HCT116 (cell line): ENCODE measurements around the gene HOXB13. TPM values are rescaled to one million over a fixed set of nuclear protein-coding genes. Genes with fewer than 3 reads are reported as not detected.

Experiments
- ATAC-seq: fragments of 200-7000 bp; cut with Tn5 transposase; 2 replicates; pipeline ENCODE4 v1.9.1; 2020; ENCODE audit warnings: mild to moderate bottlenecking, moderate library complexity
- BruUV-seq: library from RNA; stranded (reverse); fragments of 400-500 nt; replicated peaks from 2 replicates; lab custom pipeline; 2021; lab: Mats Ljungman, UMichigan
- CTCF ChIA-PET: fragments of 300-600 bp; sonication (Branson Sonifier 250); formaldehyde crosslinking; loops from one replicate; lab custom pipeline; 2021; ENCODE audit warnings: antibody characterized with exemption; lab: Charles Lee
- POLR2A ChIA-PET: fragments of 300-600, 350-600 bp; sonication (Branson Sonifier 250); formaldehyde crosslinking; loops from one replicate; lab custom pipeline; 2021; ENCODE audit warnings: antibody characterized with exemption; lab: Charles Lee
- RAD21 ChIA-PET, 2 experiments: fragments of 300-600 bp; sonication (Branson Sonifier 250); formaldehyde crosslinking; loops; one replicate each; lab custom pipeline; 2023; ENCODE audit warnings: low total read pairs in 2 of 2; ENCODE audit not compliant: uncharacterized antibody in 2 of 2, unreplicated experiment in 2 of 2, low non-redundant PET in 1 of 2; lab: Charles Lee
- DNase-seq: peaks from one replicate; pipeline ENCODE4 v3.0.0-alpha.2; 2010; ENCODE audit warnings: low read depth, low spot score
- H2AFZ ChIP-seq: fragments of 200-600 bp; shearing (Covaris generic), sonication (generic); 2 replicates; pipeline ENCODE4 v1.6.1; 2017; ENCODE audit warnings: low read depth, mixed run types, mixed read lengths, antibody characterized with exemption, low read length; ENCODE audit not compliant: poor library complexity, severe bottlenecking
- H3K27ac ChIP-seq: 2 replicates; pipeline ENCODE4 v1.5.1; 2012; ENCODE audit warnings: low read depth, low read length
- H3K27me3 ChIP-seq: fragments of 200-600 bp; sonication (generic); 2 replicates; pipeline ENCODE4 v1.6.1; 2016; ENCODE audit warnings: mixed run types, low read length, mixed read lengths; ENCODE audit not compliant: insufficient read depth
- H3K36me3 ChIP-seq, 2 experiments: fragments of 200-500 bp in 1 of 2; fragments of 200-600 bp in 1 of 2; sonication (Bioruptor generic) in 1 of 2; sonication (generic) in 1 of 2; 2 replicates each; pipeline versions ENCODE4 v1.5.1 to v1.6.1; 2014 to 2016; ENCODE audit warnings: low read length in 2 of 2, inconsistent platforms in 1 of 2, mixed read lengths in 1 of 2, mixed run types in 1 of 2; ENCODE audit not compliant: insufficient read depth in 2 of 2, control insufficient read depth in 1 of 2
- H3K4me1 ChIP-seq, 2 experiments: fragments of 200-600 bp in 1 of 2; sonication (generic) in 1 of 2; 2 replicates each; pipeline versions ENCODE4 v1.5.1 to v1.6.1; 2012 to 2017; ENCODE audit warnings: low read length in 2 of 2, inconsistent platforms in 1 of 2, mild to moderate bottlenecking in 1 of 2, mixed read lengths in 1 of 2, mixed run types in 1 of 2, moderate library complexity in 1 of 2; ENCODE audit not compliant: insufficient read depth in 2 of 2, control insufficient read depth in 1 of 2
- H3K4me2 ChIP-seq: fragments of 200-600 bp; sonication (generic); 2 replicates; pipeline ENCODE4 v1.6.1; 2017; ENCODE audit warnings: mixed run types, low read length, mixed read lengths
- H3K4me3 ChIP-seq, 2 experiments: fragments of 200-600 bp in 1 of 2; sonication (generic) in 1 of 2; replicated peaks in 1 of 2; 2 replicates each; pipeline ENCODE4 v1.5.1; 2011 to 2016; ENCODE audit warnings: low read length in 2 of 2, control low read depth in 1 of 2, low read depth in 1 of 2, mild to moderate bottlenecking in 1 of 2, mixed read lengths in 1 of 2, mixed run types in 1 of 2
- H3K79me2 ChIP-seq: fragments of 200-600 bp; sonication (generic); 2 replicates; pipeline ENCODE4 v1.6.1; 2017; ENCODE audit warnings: mild to moderate bottlenecking, mixed run types, low read length, moderate library complexity, mixed read lengths; ENCODE audit not compliant: insufficient read depth
- H3K9ac ChIP-seq: fragments of 200-600 bp; sonication (generic); 2 replicates; pipeline ENCODE4 v1.6.1; 2016; ENCODE audit warnings: low read length, mixed read lengths
- H3K9me2 ChIP-seq: fragments of 200-600 bp; sonication (generic), shearing (Covaris generic); 2 replicates; pipeline ENCODE4 v1.6.1; 2017; ENCODE audit warnings: mixed run types, mild to moderate bottlenecking, moderate library complexity; ENCODE audit not compliant: insufficient read depth
- H3K9me3 ChIP-seq, 2 experiments: fragments of 200-500 bp in 1 of 2; fragments of 200-600 bp in 1 of 2; sonication (Bioruptor generic) in 1 of 2; sonication (generic) in 1 of 2; 2 replicates each; pipeline ENCODE4 v1.6.1; 2014 to 2017; ENCODE audit warnings: low read length in 2 of 2, mixed read lengths in 2 of 2, inconsistent platforms in 1 of 2, low read depth in 1 of 2, mild to moderate bottlenecking in 1 of 2, mixed run types in 1 of 2, moderate library complexity in 1 of 2; ENCODE audit not compliant: control insufficient read depth in 1 of 2, insufficient read depth in 1 of 2
- H4K20me1 ChIP-seq: fragments of 200-600 bp; sonication (generic), shearing (Covaris generic); 2 replicates; pipeline ENCODE4 v1.6.1; 2017; ENCODE audit warnings: mixed run types, mild to moderate bottlenecking, moderate library complexity; ENCODE audit not compliant: insufficient read depth
- CEBPB ChIP-seq: IDR thresholded peaks from 2 replicates; pipeline ENCODE4 v1.6.1; 2012; ENCODE audit warnings: low read depth
- EZH2 ChIP-seq: fragments of 200-600 bp; sonication (generic); IDR thresholded peaks from 2 replicates; pipeline ENCODE4 v1.6.1; 2017; ENCODE audit warnings: antibody characterized with exemption, mixed run types
- EZH2phosphoT487 ChIP-seq: fragments of 200-600 bp; IDR thresholded peaks from 2 replicates; pipeline ENCODE4 v1.6.1; 2018; ENCODE audit warnings: antibody characterized with exemption, borderline replicate concordance
- JUND ChIP-seq: IDR thresholded peaks from 2 replicates; pipeline ENCODE4 v1.6.1; 2012
- POLR2A ChIP-seq: IDR thresholded peaks from 2 replicates; pipeline ENCODE4 v1.7.0; 2011; ENCODE audit warnings: borderline replicate concordance; ENCODE audit not compliant: insufficient read depth, insufficient read length; ENCODE audit errors: extremely low read depth
- SP1 ChIP-seq: IDR thresholded peaks from 2 replicates; pipeline ENCODE4 v1.6.1; 2012; ENCODE audit warnings: low read depth
- SRF ChIP-seq: IDR thresholded peaks from 2 replicates; pipeline ENCODE4 v1.6.1; 2012; ENCODE audit warnings: low read depth
- TCF7L2 ChIP-seq: IDR thresholded peaks from 2 replicates; pipeline ENCODE4 v1.7.0; 2011; ENCODE audit warnings: borderline replicate concordance, inconsistent platforms; ENCODE audit not compliant: insufficient read depth, insufficient read length; ENCODE audit errors: extremely low read depth
- YY1 ChIP-seq: IDR thresholded peaks from 2 replicates; pipeline ENCODE4 v1.6.1; 2011; ENCODE audit warnings: low read length, low read depth, moderate library complexity, mild to moderate bottlenecking; ENCODE audit not compliant: insufficient replicate concordance; ENCODE audit errors: extremely low read depth
- intact Hi-C: fragments of 100-400 bp; cut with micrococcal nuclease; formaldehyde crosslinking; loops from 2 replicates; pipeline ENCODE4 v1.10.0; 2022
- total RNA-seq: library from RNA; stranded (reverse); gene quantifications from one replicate; pipeline ENCODE4 v1.2.1, GENCODE V29; 2021; ENCODE audit not compliant: unreplicated experiment
- TF ChIP-seq, protein P1 (sequence below): IDR thresholded peaks from 2 replicates; pipeline ENCODE4 v1.6.1; 2011; ENCODE audit warnings: mild to moderate bottlenecking, low read length, moderate library complexity; ENCODE audit not compliant: insufficient replicate concordance; ENCODE audit errors: extremely low read depth
- TF ChIP-seq, protein P2 (sequence below): IDR thresholded peaks from 2 replicates; pipeline ENCODE4 v1.6.1; 2012
- TF ChIP-seq, protein P3 (sequence below), 3 experiments: fragments of 200-600 bp in 1 of 3; sonication (generic) in 1 of 3; IDR thresholded peaks in 2 of 3; conservative IDR thresholded peaks in 1 of 3; 2 replicates each; pipeline ENCODE4 v1.5.1; 2012 to 2017; ENCODE audit warnings: low read depth in 2 of 3, low read length in 2 of 3, antibody characterized with exemption in 1 of 3, borderline replicate concordance in 1 of 3, control low read depth in 1 of 3, mild to moderate bottlenecking in 1 of 3, mixed read lengths in 1 of 3, mixed run types in 1 of 3, moderate library complexity in 1 of 3; ENCODE audit not compliant: insufficient read depth in 1 of 3

The HOXB13 gene
- total RNA-seq, 1 experiment from 2014 or later: 7.8 TPM

DNA sequence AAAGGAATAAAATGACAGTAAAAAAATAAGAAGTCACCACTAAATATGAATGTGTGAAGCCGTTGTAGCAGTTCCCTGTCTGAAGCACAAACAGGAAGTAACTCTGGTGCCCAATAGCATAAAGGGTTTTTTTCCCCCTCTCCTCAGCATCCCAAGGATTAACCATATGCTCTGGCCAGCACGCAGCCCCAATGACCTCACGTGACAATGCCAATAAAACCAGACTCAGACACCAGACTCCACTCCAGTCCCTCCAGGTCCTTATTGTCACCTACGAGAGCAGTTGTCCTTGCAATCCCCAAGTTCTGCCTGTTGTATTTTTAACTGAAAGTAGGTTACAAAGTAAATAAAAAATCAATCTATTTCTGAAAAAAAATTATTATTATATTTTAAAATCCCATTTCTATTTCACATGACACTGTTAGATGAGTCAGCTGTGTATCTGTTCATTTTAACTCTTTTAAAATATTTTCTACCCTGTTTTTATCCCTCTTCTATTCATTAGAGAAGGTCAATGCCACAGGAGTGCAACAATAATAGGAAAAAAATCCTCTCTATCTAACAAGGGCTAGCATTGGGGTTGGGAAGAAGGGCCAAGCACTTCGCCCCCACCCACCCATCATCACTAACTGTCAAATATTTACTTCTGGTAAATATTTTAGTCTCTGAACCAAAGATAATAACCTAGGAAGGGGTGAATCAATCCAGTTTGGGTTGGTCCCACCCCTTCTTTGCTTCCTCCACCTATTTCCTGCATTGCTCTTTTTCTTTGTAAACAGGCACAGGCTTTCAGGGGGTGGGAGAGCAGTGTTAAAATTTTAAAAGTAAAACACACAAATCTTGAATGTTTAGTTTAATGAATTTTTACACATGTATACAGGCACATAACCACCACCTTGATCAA is 12.8 kb downstream of the HOXB13 start:
- no peak for DNase-seq
- no TSS peak for BruUV-seq

More for the DNA sequence above, 12.8 kb downstream of the HOXB13 start:
- Histone ChIP-seq H4K20me1 (no peaks in the 10 kb centered on the region), H3K9ac (no peak overlapping the region), H3K4me3 (no peak overlapping the region), H3K27me3 (0 out of 2 replicates have a peak, but pooled peaks cover 4% of the 10 kb centered on the region), H3K27ac (no peak overlapping the region), H3K4me1 (no peaks in the 10 kb centered on the region), H3K9me3 (no peaks in the 10 kb centered on the region), H3K4me2 (no peak overlapping the region), H3K79me2 (no peaks in the 10 kb centered on the region), H3K9me2 (no peaks in the 10 kb centered on the region), H2AFZ (peak overlapping the region; percentile 79), H3K36me3 (no peaks in the 10 kb centered on the region)
- RAD21 ChIA-PET: no interaction called here
- POLR2A ChIA-PET: no interaction called here
- CTCF ChIA-PET: interaction anchor here (1.3 to 1.5 kb wide), 3 partner anchors 9 to 163 kb away, joined by 3 to 4 read pairs (median 4); no protein-coding TSS in a partner anchor
- TF ChIP-seq JUND: no peak
- TF ChIP-seq EZH2: no peak
- TF ChIP-seq EZH2phosphoT487: no peak
- TF ChIP-seq, protein P1, sequence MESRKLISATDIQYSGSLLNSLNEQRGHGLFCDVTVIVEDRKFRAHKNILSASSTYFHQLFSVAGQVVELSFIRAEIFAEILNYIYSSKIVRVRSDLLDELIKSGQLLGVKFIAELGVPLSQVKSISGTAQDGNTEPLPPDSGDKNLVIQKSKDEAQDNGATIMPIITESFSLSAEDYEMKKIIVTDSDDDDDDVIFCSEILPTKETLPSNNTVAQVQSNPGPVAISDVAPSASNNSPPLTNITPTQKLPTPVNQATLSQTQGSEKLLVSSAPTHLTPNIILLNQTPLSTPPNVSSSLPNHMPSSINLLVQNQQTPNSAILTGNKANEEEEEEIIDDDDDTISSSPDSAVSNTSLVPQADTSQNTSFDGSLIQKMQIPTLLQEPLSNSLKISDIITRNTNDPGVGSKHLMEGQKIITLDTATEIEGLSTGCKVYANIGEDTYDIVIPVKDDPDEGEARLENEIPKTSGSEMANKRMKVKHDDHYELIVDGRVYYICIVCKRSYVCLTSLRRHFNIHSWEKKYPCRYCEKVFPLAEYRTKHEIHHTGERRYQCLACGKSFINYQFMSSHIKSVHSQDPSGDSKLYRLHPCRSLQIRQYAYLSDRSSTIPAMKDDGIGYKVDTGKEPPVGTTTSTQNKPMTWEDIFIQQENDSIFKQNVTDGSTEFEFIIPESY: no peak
- no peak for TF ChIP-seq CEBPB
- TF ChIP-seq, protein P2, sequence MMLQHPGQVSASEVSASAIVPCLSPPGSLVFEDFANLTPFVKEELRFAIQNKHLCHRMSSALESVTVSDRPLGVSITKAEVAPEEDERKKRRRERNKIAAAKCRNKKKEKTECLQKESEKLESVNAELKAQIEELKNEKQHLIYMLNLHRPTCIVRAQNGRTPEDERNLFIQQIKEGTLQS: no peak
- TF ChIP-seq TCF7L2: no peak
- TF ChIP-seq, protein P3, sequence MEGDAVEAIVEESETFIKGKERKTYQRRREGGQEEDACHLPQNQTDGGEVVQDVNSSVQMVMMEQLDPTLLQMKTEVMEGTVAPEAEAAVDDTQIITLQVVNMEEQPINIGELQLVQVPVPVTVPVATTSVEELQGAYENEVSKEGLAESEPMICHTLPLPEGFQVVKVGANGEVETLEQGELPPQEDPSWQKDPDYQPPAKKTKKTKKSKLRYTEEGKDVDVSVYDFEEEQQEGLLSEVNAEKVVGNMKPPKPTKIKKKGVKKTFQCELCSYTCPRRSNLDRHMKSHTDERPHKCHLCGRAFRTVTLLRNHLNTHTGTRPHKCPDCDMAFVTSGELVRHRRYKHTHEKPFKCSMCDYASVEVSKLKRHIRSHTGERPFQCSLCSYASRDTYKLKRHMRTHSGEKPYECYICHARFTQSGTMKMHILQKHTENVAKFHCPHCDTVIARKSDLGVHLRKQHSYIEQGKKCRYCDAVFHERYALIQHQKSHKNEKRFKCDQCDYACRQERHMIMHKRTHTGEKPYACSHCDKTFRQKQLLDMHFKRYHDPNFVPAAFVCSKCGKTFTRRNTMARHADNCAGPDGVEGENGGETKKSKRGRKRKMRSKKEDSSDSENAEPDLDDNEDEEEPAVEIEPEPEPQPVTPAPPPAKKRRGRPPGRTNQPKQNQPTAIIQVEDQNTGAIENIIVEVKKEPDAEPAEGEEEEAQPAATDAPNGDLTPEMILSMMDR (IDR thresholded peaks at IDR 0.05 in 2 of 3, conservative IDR thresholded peaks at IDR 0.05 in 1 of 3; ENCODE audit: borderline replicate concordance in 1 of 3, insufficient read depth in 1 of 3, low read depth in 2 of 3, low read length in 2 of 3): no peak
- TF ChIP-seq SP1: no peak
- no peak for TF ChIP-seq SRF
- no peak for TF ChIP-seq POLR2A
- no peak for TF ChIP-seq YY1
- ATAC-seq: no peak
- intact Hi-C loops: no loop called here
